COLO668 (cell line): ENCODE measurements around the gene CNGB1.
"Not testable (repeated sequence)": the region's sequence is repeated elsewhere in the genome, so short reads cannot be mapped to it uniquely, and the experiment has no call there.

Experiments
- DNase-seq: peaks from one replicate; lab custom pipeline; 2025; ENCODE audit not compliant: unreplicated experiment; lab: John Stamatoyannopoulos, UW

The CNGB1 gene

DNA sequence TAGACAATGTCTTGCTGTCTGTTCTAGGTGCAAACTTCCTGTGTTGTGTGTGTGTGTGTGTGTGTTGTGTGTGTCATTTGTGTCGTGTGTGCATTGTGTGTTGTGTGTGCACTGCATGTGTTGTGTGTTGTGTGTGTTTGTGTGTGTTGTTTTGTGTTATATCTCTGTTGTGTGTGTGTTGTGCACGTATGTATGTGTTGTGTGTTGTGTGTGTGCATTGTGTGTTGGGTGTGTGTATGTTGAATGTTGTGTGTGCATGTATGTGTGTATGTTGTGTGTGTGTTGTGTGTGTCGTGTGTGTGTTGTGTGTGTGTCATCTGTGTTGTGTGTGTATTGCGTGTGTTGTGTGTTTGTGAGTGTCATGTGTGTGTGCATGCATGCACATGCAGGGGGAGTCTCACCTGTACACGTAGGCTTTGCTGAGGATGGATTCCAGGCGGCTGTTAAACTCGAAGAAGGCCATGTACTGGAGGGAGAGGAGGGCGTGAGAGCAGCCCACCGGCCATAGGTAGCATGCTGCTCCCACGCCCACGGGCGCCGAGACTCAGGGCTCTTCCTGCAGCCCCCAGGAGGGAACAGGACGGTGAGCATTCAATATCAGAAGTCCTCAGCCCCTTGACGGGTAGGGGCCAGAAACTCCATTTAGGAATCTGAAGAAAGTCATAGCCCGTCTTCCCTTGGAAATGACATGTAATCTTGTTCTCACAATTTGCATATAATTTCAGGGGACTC, 58.2 kb downstream of the CNGB1 start:
- DNase-seq, result no peak

DNA sequence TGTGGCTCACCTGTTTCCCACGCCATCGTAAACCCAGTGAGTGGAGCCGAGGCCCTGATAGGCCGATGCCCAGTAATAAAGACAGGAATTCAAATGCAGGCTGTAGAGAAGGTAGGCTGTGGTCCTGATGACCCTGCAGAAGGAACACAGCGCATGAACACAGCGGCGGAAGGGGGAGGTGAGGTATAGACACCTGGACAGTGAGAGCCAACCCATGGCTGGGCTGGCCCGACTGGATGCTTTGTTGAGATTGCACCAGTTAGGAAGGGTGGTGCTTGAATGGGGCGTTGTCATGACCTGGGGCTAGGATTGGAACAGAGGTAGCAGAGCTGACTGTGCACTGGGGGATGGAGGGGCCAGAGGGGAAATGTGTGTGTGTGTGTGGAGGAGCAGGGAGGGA, 59.2 kb downstream of the CNGB1 start:
- no peak for DNase-seq

DNA sequence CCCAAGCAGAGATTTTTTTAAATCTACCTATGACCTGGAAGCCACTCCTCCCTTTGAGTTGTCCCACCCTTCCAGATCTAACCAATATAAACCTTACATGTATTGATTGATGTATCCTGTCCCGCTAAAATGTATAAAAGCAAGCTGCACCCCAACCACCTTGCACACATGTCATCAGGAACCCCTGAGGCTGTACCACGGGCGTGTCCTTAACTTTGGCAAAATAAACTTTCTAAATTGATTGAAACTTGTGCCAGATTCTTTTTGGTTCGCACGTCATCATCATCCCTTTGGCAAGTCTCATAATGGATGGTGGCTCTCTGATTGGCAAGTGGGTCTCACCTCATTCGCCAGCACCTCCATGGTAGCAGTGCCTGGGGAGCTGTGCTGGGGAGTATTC, 60.2 kb downstream of the CNGB1 start:
- DNase-seq, result no peak

GRCh38 chr16:57908409-57908987, 62.4 kb downstream of the CNGB1 start:
- no peak for DNase-seq

- no peak for DNase-seq
These were observed 64.3 kb downstream of the CNGB1 start for GRCh38 chr16:57906382-57907316.

GRCh38 chr16:57904101-57904500, 66.8 kb downstream of the CNGB1 start:
- no peak for DNase-seq

GRCh38 chr16:57903656-57904055, 67.3 kb downstream of the CNGB1 start:
- peak; percentile 46 for DNase-seq

GRCh38 chr16:57901480-57902069, 69.4 kb downstream of the CNGB1 start:
- DNase-seq, result no peak

GRCh38 chr16:57900796-57901479, 70.0 kb downstream of the CNGB1 start:
- no peak for DNase-seq

DNA sequence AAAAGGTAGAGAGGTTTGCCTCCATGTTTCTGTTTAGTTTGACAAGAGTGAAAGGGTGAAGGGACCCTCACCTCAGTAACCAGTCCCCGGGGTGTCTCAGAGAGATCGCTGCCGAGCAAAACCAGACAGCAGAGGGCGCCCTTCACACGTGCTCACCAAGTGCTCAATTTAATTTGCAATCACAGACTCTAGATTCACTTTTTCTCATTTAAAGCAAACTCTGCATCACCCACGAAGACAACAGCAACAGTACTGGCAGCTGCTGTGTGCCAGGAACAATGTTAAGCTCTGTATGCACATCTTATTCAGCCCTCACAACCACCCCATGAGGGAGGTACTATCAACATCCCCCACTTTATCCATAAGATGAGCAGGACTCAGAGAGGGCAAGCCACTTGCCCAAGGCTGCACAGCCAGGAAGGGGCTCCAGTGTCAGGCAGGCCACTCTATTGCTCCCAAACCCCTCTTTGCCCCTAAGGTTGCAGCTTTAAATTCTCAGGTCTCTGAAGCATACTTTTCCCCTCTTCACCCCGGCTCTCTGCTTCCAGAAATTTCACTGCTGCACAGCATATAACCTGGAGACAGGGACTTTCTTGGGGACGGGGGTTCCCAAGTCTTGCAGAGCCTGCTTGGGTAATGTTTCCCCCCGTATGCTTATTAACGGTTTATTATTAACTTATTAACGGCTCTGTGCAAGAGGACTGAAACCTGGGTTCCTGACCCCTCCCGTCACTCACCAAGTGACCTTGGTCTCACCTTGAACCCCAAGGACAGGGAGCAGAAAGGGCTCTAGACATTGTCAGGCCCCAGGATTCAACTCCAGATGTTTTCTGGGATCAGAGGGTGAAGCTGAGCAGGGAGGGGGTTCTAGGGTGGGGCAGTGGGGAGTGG, 70.9 kb downstream of the CNGB1 start:
- peak; percentile 62 for DNase-seq

GRCh38 chr16:57898961-57899360, 72.0 kb downstream of the CNGB1 start:
- DNase-seq, result no peak

DNA sequence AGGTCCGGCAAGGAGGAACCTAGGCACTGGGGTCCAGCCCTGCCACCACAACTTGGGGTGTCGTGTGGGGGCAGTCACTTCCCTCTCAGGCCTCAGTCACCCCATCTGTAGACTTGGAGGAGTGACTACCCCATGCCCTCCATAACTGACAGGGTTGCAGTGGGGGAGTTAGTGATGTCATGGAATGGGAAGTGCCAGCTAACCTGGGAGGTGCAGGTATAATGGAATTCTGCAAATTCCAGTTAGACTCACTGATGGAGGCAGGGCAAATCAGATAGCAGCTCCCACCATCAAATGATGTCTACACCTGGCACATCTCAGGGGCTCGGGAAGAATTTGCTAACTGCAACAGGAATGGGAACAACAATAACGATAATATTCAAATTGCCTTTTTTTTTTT, 72.9 kb downstream of the CNGB1 start:
- no peak for DNase-seq

DNA sequence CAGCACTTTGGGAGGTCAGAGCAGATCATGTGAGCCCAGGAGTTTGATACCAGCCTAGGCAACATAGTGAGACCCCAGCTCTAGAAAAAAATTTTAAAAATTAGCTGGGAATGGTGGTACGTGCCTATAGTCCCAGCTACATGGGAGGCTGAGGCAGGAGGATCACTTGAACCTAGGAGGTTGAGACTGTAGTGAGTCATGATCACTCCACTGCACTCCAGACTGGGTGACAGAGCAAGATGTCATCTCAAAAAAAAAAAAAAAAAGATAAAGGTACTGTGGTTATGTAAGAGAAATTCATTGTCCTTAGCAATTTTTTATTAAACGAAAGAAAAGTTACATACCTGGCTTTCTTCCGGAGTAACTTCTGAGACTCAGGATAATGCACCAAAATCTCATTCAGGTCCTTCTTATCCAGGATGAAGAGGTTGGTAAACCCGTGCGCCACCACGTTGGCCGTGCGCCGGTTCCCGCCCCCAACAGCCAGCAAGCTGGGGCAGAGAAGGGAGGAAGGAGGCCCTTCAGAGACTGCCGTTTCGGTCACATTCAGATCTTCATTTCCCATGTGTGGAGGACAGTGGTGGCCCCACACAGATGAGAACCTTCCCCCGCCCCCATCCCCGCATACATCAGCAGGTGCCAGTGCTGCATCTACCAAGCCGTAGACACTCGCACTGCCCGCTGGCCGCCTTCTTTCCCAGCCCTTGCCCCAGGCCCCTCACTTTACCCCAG, 73.7 kb downstream of the CNGB1 start:
- no peak for DNase-seq

GRCh38 chr16:57895081-57895547, 75.8 kb downstream of the CNGB1 start:
- not testable (repeated sequence) for DNase-seq

DNA sequence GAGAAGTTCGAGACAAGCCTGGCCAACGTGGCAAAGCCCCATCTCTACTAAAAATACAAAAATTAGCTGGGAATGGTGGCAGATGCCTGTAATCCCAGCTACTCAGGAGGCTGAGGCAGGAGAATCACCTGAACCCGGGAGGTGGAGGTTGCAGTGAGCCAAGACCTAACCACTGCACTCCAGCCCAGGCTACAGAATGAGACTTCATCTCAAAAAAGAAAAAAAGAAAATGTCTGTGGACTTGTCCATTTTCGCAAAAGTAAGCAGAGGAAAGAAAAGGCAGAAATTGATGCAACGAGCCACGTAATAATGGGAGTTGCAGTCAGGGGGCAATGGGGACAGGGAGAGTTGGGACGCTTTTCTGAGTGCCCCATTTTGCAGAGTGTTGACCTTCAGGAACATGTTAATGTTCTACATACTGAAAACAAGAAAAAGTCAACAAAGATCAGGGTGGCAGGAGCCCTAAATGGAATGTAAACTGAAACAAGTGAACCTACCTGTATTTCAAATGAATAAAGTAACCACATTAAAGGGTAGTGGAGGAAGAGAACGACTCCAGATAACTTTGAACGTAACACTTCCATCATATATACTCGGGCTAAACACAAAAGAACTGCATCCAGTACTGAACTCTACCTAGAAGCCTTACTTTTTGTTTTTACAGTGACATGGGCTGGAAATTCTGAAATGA, 76.4 kb downstream of the CNGB1 start:
- no peak for DNase-seq

GRCh38 chr16:57893559-57894389, 77.2 kb downstream of the CNGB1 start:
- DNase-seq, result no peak

DNA sequence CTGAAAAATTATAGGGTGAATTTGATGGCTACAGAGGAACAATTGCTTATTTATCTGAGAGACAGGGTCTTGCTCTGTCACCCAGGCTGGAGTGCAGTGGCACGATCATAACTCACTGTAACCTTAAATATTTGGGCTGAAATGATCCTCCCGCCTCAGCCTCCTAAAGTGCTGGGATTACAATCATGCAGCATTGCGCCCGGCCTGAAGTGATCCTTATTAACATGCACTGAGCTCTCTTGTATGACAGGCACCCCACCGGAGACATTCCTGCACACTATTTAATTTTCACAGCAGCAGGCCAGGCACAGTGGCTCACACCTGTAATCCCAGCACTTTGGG, 77.7 kb downstream of the CNGB1 start:
- DNase-seq, result no peak
